ENCODE measurements around the gene SUPT5H. TPM values are rescaled to one million over a fixed set of nuclear protein-coding genes. Genes with fewer than 3 reads are reported as not detected.

SUPT5H gene
- total and polyA plus RNA-seq, 10 of the 15 experiments (the other 5 are each of a cell fraction or from before 2014, with no cell fraction given), result 27.2 to 194 (median 83.6) TPM

DNA sequence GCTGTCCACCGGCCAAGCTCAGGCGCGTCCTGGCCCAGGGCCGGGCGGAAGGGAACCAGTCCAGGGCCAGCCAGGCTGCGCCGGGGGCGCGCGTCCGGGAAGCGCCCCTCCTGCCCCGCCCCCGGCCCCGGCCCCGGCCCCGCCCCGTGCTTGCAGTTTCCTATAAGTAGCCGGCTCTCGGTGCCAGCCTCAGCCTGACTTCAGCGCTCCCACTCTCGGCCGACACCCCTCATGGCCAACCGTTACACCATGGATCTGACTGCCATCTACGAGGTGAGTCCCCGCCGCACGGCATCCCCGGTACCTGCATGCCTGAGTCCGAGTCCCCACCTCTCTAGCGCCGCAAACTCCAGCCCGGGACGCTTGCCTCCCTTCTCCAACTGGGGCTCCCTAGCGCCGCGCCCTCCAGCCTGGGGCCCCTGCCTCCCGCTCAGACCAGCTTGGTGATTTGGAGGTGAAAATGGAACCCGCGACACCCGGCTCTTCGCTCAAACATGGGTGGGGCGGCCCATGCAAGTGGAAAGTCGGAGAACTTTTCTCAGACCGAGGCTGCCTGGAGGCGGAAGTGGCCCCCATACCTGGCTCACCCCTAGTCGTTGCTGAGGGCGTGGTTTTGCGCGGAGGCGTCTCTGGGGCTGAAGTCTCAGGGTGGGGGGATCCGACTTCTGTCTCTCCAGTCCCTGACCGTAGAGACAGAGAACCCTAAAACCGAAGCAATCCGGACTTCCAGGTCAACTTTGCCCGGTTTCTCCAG, 38.5 kb upstream of the SUPT5H start, which contains the start of gene ZFP36 (continued):
- TF ChIP-seq, protein P1, sequence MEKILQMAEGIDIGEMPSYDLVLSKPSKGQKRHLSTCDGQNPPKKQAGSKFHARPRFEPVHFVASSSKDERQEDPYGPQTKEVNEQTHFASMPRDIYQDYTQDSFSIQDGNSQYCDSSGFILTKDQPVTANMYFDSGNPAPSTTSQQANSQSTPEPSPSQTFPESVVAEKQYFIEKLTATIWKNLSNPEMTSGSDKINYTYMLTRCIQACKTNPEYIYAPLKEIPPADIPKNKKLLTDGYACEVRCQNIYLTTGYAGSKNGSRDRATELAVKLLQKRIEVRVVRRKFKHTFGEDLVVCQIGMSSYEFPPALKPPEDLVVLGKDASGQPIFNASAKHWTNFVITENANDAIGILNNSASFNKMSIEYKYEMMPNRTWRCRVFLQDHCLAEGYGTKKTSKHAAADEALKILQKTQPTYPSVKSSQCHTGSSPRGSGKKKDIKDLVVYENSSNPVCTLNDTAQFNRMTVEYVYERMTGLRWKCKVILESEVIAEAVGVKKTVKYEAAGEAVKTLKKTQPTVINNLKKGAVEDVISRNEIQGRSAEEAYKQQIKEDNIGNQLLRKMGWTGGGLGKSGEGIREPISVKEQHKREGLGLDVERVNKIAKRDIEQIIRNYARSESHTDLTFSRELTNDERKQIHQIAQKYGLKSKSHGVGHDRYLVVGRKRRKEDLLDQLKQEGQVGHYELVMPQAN (conservative IDR thresholded peaks at IDR 0.05), result peak; percentile 86
- TF ChIP-seq GATAD2B (conservative IDR thresholded peaks at IDR 0.05; ENCODE audit: low read depth) (peak; percentile 57; the same call in 1 of the 2 replicates), KDM1A (IDR thresholded peaks at IDR 0.05; ENCODE audit: borderline replicate concordance) (no peak), ATF7 (IDR thresholded peaks at IDR 0.05; ENCODE audit: low read depth) (peak; percentile 37; the same call in 1 of the 2 replicates), HDAC6 (IDR thresholded peaks at IDR 0.05; ENCODE audit: unreplicated experiment) (peak; percentile 69), RELA (IDR thresholded peaks at IDR 0.05; ENCODE audit: borderline replicate concordance, partially characterized antibody) (no peak), NFXL1 (IDR thresholded peaks at IDR 0.05; ENCODE audit: borderline replicate concordance) (no peak), IKZF1 (conservative IDR thresholded peaks at IDR 0.05) (peak; percentile 84), IRF4 (IDR thresholded peaks at IDR 0.05; ENCODE audit: low read depth, low read length) (0 out of 2 replicates have a peak, but pooled peaks have one; percentile 7), CBFB (IDR thresholded peaks at IDR 0.05; ENCODE audit: low read depth) (peak; percentile 93), DPF2 (IDR thresholded peaks at IDR 0.05) (peak; percentile 55; the same call in 1 of the 2 replicates)
- TF ChIP-seq, protein P2, sequence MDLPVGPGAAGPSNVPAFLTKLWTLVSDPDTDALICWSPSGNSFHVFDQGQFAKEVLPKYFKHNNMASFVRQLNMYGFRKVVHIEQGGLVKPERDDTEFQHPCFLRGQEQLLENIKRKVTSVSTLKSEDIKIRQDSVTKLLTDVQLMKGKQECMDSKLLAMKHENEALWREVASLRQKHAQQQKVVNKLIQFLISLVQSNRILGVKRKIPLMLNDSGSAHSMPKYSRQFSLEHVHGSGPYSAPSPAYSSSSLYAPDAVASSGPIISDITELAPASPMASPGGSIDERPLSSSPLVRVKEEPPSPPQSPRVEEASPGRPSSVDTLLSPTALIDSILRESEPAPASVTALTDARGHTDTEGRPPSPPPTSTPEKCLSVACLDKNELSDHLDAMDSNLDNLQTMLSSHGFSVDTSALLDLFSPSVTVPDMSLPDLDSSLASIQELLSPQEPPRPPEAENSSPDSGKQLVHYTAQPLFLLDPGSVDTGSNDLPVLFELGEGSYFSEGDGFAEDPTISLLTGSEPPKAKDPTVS (IDR thresholded peaks at IDR 0.05; ENCODE audit: low read depth, low read length), result 0 out of 2 replicates have a peak, but pooled peaks have one; percentile 7
- TF ChIP-seq, protein P3, sequence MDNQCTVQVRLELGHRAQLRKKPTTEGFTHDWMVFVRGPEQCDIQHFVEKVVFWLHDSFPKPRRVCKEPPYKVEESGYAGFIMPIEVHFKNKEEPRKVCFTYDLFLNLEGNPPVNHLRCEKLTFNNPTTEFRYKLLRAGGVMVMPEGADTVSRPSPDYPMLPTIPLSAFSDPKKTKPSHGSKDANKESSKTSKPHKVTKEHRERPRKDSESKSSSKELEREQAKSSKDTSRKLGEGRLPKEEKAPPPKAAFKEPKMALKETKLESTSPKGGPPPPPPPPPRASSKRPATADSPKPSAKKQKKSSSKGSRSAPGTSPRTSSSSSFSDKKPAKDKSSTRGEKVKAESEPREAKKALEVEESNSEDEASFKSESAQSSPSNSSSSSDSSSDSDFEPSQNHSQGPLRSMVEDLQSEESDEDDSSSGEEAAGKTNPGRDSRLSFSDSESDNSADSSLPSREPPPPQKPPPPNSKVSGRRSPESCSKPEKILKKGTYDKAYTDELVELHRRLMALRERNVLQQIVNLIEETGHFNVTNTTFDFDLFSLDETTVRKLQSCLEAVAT (IDR thresholded peaks at IDR 0.05), result peak; percentile 99
- TF ChIP-seq, protein P4, sequence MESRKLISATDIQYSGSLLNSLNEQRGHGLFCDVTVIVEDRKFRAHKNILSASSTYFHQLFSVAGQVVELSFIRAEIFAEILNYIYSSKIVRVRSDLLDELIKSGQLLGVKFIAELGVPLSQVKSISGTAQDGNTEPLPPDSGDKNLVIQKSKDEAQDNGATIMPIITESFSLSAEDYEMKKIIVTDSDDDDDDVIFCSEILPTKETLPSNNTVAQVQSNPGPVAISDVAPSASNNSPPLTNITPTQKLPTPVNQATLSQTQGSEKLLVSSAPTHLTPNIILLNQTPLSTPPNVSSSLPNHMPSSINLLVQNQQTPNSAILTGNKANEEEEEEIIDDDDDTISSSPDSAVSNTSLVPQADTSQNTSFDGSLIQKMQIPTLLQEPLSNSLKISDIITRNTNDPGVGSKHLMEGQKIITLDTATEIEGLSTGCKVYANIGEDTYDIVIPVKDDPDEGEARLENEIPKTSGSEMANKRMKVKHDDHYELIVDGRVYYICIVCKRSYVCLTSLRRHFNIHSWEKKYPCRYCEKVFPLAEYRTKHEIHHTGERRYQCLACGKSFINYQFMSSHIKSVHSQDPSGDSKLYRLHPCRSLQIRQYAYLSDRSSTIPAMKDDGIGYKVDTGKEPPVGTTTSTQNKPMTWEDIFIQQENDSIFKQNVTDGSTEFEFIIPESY (IDR thresholded peaks at IDR 0.05), result no peak
- TF ChIP-seq, protein P5, sequence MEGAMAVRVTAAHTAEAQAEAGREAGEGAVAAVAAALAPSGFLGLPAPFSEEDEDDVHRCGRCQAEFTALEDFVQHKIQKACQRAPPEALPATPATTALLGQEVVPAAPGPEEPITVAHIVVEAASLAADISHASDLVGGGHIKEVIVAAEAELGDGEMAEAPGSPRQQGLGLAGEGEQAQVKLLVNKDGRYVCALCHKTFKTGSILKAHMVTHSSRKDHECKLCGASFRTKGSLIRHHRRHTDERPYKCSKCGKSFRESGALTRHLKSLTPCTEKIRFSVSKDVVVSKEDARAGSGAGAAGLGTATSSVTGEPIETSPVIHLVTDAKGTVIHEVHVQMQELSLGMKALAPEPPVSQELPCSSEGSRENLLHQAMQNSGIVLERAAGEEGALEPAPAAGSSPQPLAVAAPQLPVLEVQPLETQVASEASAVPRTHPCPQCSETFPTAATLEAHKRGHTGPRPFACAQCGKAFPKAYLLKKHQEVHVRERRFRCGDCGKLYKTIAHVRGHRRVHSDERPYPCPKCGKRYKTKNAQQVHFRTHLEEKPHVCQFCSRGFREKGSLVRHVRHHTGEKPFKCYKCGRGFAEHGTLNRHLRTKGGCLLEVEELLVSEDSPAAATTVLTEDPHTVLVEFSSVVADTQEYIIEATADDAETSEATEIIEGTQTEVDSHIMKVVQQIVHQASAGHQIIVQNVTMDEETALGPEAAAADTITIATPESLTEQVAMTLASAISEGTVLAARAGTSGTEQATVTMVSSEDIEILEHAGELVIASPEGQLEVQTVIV (IDR thresholded peaks at IDR 0.05; ENCODE audit: borderline replicate concordance, partially characterized antibody), result no peak
- TF ChIP-seq, protein P6, sequence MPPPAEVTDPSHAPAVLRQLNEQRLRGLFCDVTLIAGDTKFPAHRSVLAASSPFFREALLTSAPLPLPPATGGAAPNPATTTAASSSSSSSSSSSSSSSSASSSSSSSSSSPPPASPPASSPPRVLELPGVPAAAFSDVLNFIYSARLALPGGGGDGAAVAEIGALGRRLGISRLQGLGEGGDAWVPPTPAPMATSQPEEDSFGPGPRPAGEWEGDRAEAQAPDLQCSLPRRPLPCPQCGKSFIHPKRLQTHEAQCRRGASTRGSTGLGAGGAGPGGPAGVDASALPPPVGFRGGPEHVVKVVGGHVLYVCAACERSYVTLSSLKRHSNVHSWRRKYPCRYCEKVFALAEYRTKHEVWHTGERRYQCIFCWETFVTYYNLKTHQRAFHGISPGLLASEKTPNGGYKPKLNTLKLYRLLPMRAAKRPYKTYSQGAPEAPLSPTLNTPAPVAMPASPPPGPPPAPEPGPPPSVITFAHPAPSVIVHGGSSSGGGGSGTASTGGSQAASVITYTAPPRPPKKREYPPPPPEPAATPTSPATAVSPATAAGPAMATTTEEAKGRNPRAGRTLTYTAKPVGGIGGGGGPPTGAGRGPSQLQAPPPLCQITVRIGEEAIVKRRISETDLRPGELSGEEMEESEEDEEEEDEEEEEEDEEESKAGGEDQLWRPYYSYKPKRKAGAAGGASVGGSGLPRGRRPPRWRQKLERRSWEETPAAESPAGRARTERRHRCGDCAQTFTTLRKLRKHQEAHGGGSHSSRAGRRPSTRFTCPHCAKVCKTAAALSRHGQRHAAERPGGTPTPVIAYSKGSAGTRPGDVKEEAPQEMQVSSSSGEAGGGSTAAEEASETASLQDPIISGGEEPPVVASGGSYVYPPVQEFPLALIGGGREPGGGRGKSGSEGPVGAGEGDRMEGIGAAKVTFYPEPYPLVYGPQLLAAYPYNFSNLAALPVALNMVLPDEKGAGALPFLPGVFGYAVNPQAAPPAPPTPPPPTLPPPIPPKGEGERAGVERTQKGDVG (CRISPR knock-in tag; IDR thresholded peaks at IDR 0.05), result no peak

Measured in GM12878 (cell line).